ENCODE measurements around the gene USP34.
"Not testable (repeated sequence)": the region's sequence is repeated elsewhere in the genome, so short reads cannot be mapped to it uniquely, and the experiment has no call there.

Gene USP34

GRCh38 chr2:61463769-61464475, 7.0 kb downstream of the USP34 start:
- no peak for DNase-seq (ENCODE audit: low read depth, low spot score)

GRCh38 chr2:61461404-61461803, 9.5 kb downstream of the USP34 start:
- DNase-seq (ENCODE audit: low read depth, low spot score): no peak

- DNase-seq (ENCODE audit: low read depth, low spot score): no peak
Observed at GRCh38 chr2:61460163-61460562, 10.7 kb downstream of the USP34 start.

GRCh38 chr2:61456746-61457420, 14.0 kb downstream of the USP34 start:
- no peak for DNase-seq (ENCODE audit: low read depth, low spot score)

- DNase-seq (ENCODE audit: low read depth, low spot score): no peak
Observed at GRCh38 chr2:61456070-61456745, 14.7 kb downstream of the USP34 start.

GRCh38 chr2:61454972-61455371, 15.9 kb downstream of the USP34 start:
- not testable (repeated sequence) for DNase-seq (ENCODE audit: low read depth, low spot score)

GRCh38 chr2:61454383-61454782, 16.5 kb downstream of the USP34 start:
- DNase-seq (ENCODE audit: low read depth, low spot score): no peak

GRCh38 chr2:61452392-61452791, 18.5 kb downstream of the USP34 start:
- no peak for DNase-seq (ENCODE audit: low read depth, low spot score)

- DNase-seq (ENCODE audit: low read depth, low spot score): no peak
Observed at GRCh38 chr2:61451178-61451577, 19.7 kb downstream of the USP34 start.

- DNase-seq (ENCODE audit: low read depth, low spot score): no peak
Observed at GRCh38 chr2:61450144-61450543, 20.7 kb downstream of the USP34 start.

- no peak for DNase-seq (ENCODE audit: low read depth, low spot score)
Observed at GRCh38 chr2:61448229-61448628, 22.7 kb downstream of the USP34 start.

GRCh38 chr2:61446971-61447370, 23.9 kb downstream of the USP34 start:
- not testable (repeated sequence) for DNase-seq (ENCODE audit: low read depth, low spot score)

GRCh38 chr2:61443342-61444041, 27.4 kb downstream of the USP34 start:
- DNase-seq (ENCODE audit: low read depth, low spot score): no peak

- DNase-seq (ENCODE audit: low read depth, low spot score): no peak
Observed at GRCh38 chr2:61439241-61440002, 31.5 kb downstream of the USP34 start.

- no peak for DNase-seq (ENCODE audit: low read depth, low spot score)
Observed at GRCh38 chr2:61438670-61439069, 32.2 kb downstream of the USP34 start.

GRCh38 chr2:61437170-61437569, 33.7 kb downstream of the USP34 start:
- DNase-seq (ENCODE audit: low read depth, low spot score): no peak

- DNase-seq (ENCODE audit: low read depth, low spot score): no peak
Observed at GRCh38 chr2:61436092-61436491, 34.8 kb downstream of the USP34 start.

- DNase-seq (ENCODE audit: low read depth, low spot score): no peak
Observed at GRCh38 chr2:61435291-61435690, 35.6 kb downstream of the USP34 start.

- no peak for DNase-seq (ENCODE audit: low read depth, low spot score)
Observed at GRCh38 chr2:61434314-61434713, 36.6 kb downstream of the USP34 start.

- DNase-seq (ENCODE audit: low read depth, low spot score): no peak
Observed at GRCh38 chr2:61433606-61434005, 37.3 kb downstream of the USP34 start.

- no peak for DNase-seq (ENCODE audit: low read depth, low spot score)
Observed at GRCh38 chr2:61432990-61433389, 37.9 kb downstream of the USP34 start.
